ENCODE data around the gene GABRB3. TPM values are rescaled to one million over a fixed set of nuclear protein-coding genes. Genes with fewer than 3 reads are reported as not detected.

GABRB3 gene
- polyA plus RNA-seq, 2 of the 4 experiments (the other 2 are of a cell fraction): 81.9 to 129 TPM

GRCh38 chr15:26806574-26806973, 33.7 kb upstream of the GABRB3 start:
- ChIA-PET POLR2A (no interaction called here), CTCF (interaction anchor here (0.6 to 1.6 kb wide), 2 partner anchors 59 to 69 kb away, joined by 3 read pairs; no protein-coding TSS in a partner anchor)
- no peak overlapping the region for H3K4me2 ChIP-seq
- no peak for TF ChIP-seq EP300 (IDR thresholded peaks at IDR 0.05)
- TF ChIP-seq FOSL2 (IDR thresholded peaks at IDR 0.05): no peak
- no peak for TF ChIP-seq FOSL2 (CRISPR knock-in tag; IDR thresholded peaks at IDR 0.05)
- no peak for TF ChIP-seq JUNB (IDR thresholded peaks at IDR 0.05)
- TF ChIP-seq, protein P1, sequence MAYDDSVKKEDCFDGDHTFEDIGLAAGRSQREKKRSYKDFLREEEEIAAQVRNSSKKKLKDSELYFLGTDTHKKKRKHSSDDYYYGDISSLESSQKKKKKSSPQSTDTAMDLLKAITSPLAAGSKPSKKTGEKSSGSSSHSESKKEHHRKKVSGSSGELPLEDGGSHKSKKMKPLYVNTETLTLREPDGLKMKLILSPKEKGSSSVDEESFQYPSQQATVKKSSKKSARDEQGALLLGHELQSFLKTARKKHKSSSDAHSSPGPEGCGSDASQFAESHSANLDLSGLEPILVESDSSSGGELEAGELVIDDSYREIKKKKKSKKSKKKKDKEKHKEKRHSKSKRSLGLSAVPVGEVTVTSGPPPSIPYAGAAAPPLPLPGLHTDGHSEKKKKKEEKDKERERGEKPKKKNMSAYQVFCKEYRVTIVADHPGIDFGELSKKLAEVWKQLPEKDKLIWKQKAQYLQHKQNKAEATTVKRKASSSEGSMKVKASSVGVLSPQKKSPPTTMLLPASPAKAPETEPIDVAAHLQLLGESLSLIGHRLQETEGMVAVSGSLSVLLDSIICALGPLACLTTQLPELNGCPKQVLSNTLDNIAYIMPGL (CRISPR knock-in tag; IDR thresholded peaks at IDR 0.05; ENCODE audit: borderline replicate concordance): no peak
- no peak for TF ChIP-seq TP53 (CRISPR knock-in tag; IDR thresholded peaks at IDR 0.05)
- TF ChIP-seq KDM1A (IDR thresholded peaks at IDR 0.05; ENCODE audit: low read depth): no peak
- no peak for TF ChIP-seq ZFP36 (IDR thresholded peaks at IDR 0.05; ENCODE audit: borderline replicate concordance, partially characterized antibody)
- TF ChIP-seq ESRRA (IDR thresholded peaks at IDR 0.05; ENCODE audit: borderline replicate concordance, low read length): no peak
- no peak for TF ChIP-seq E2F6 (IDR thresholded peaks at IDR 0.05; ENCODE audit: borderline replicate concordance, low read depth)
- no peak for TF ChIP-seq HOXB5 (CRISPR knock-in tag; IDR thresholded peaks at IDR 0.05)
- no peak for TF ChIP-seq GATA3 (IDR thresholded peaks at IDR 0.05; ENCODE audit: borderline replicate concordance)
- no peak for TF ChIP-seq NR3C1 (IDR thresholded peaks at IDR 0.05)
- H3K9me3 ChIP-seq: no peaks in the 10 kb centered on the region
- no peak for ATAC-seq
- no peak overlapping the region for H3K4me3 ChIP-seq
- DNase-seq (ENCODE audit: low read depth in 1 of 2, low spot score in 1 of 2): no peak
- no peaks in the 10 kb centered on the region for H3K4me1 ChIP-seq
- no peak overlapping the region for H3K27ac ChIP-seq
- 81% methylated on average over 5 of the region's 5 CpGs for WGBS (ENCODE audit: missing lambda C conversion rate)
- no peak for FAIRE-seq

GRCh38 chr15:26806151-26806550, 33.3 kb upstream of the GABRB3 start:
- FAIRE-seq (no peak), DNase-seq (ENCODE audit: low read depth in 1 of 2, low spot score in 1 of 2) (no peak), ATAC-seq (no peak)
- TF ChIP-seq HOXB5 (CRISPR knock-in tag; IDR thresholded peaks at IDR 0.05) (no peak), BHLHE40 (IDR thresholded peaks at IDR 0.05; ENCODE audit: low read depth, low read length) (no peak), EHMT2 (IDR thresholded peaks at IDR 0.05; ENCODE audit: low read depth) (no peak), CHD2 (IDR thresholded peaks at IDR 0.05; ENCODE audit: low read length, partially characterized antibody) (no peak)
- ChIA-PET POLR2A (no interaction called here), CTCF (interaction anchor here (0.6 to 1.6 kb wide), 2 partner anchors 59 to 69 kb away, joined by 3 read pairs; no protein-coding TSS in a partner anchor)
- 17% methylated on average over 4 of the region's 4 CpGs for WGBS (ENCODE audit: missing lambda C conversion rate)
- Histone ChIP-seq H3K9me3 (no peaks in the 10 kb centered on the region), H3K27ac (no peak overlapping the region), H3K4me2 (no peak overlapping the region), H3K4me1 (no peaks in the 10 kb centered on the region), H3K4me3 (no peak overlapping the region)

GRCh38 chr15:26805470-26805869, 32.6 kb upstream of the GABRB3 start:
- CTCF ChIA-PET: no interaction called here

More at GRCh38 chr15:26805470-26805869, 32.6 kb upstream of the GABRB3 start:
- ATAC-seq (no peak), DNase-seq (ENCODE audit: low read depth in 1 of 2, low spot score in 1 of 2) (no peak), FAIRE-seq (no peak)
- POLR2A ChIA-PET: no interaction called here
- Histone ChIP-seq H3K4me2 (no peak overlapping the region), H3K27ac (no peak overlapping the region), H3K4me1 (no peaks in the 10 kb centered on the region), H3K4me3 (no peak overlapping the region), H3K9me3 (no peaks in the 10 kb centered on the region)
- 61% methylated on average over 5 of the region's 5 CpGs for WGBS (ENCODE audit: missing lambda C conversion rate)
- TF ChIP-seq CBX2 (IDR thresholded peaks at IDR 0.05; ENCODE audit: borderline replicate concordance, low read depth): no peak
- TF ChIP-seq HES2 (IDR thresholded peaks at IDR 0.05): no peak
- no peak for TF ChIP-seq GATA3 (IDR thresholded peaks at IDR 0.05; ENCODE audit: borderline replicate concordance)
- TF ChIP-seq, protein P2, sequence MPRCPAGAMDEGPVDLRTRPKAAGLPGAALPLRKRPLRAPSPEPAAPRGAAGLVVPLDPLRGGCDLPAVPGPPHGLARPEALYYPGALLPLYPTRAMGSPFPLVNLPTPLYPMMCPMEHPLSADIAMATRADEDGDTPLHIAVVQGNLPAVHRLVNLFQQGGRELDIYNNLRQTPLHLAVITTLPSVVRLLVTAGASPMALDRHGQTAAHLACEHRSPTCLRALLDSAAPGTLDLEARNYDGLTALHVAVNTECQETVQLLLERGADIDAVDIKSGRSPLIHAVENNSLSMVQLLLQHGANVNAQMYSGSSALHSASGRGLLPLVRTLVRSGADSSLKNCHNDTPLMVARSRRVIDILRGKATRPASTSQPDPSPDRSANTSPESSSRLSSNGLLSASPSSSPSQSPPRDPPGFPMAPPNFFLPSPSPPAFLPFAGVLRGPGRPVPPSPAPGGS (IDR thresholded peaks at IDR 0.05): no peak
- TF ChIP-seq TFCP2L1 (CRISPR knock-in tag; IDR thresholded peaks at IDR 0.05): no peak
- TF ChIP-seq POLR2A (IDR thresholded peaks at IDR 0.05; ENCODE audit: low read length): no peak
- TF ChIP-seq E2F6 (IDR thresholded peaks at IDR 0.05; ENCODE audit: borderline replicate concordance, low read depth): no peak
- no peak for TF ChIP-seq CBX8 (IDR thresholded peaks at IDR 0.05)
- no peak for TF ChIP-seq CHD2 (IDR thresholded peaks at IDR 0.05; ENCODE audit: low read length, partially characterized antibody)
- TF ChIP-seq HEYL (CRISPR knock-in tag; IDR thresholded peaks at IDR 0.05): no peak
- TF ChIP-seq NR3C1 (IDR thresholded peaks at IDR 0.05): no peak
- TF ChIP-seq, protein P3, sequence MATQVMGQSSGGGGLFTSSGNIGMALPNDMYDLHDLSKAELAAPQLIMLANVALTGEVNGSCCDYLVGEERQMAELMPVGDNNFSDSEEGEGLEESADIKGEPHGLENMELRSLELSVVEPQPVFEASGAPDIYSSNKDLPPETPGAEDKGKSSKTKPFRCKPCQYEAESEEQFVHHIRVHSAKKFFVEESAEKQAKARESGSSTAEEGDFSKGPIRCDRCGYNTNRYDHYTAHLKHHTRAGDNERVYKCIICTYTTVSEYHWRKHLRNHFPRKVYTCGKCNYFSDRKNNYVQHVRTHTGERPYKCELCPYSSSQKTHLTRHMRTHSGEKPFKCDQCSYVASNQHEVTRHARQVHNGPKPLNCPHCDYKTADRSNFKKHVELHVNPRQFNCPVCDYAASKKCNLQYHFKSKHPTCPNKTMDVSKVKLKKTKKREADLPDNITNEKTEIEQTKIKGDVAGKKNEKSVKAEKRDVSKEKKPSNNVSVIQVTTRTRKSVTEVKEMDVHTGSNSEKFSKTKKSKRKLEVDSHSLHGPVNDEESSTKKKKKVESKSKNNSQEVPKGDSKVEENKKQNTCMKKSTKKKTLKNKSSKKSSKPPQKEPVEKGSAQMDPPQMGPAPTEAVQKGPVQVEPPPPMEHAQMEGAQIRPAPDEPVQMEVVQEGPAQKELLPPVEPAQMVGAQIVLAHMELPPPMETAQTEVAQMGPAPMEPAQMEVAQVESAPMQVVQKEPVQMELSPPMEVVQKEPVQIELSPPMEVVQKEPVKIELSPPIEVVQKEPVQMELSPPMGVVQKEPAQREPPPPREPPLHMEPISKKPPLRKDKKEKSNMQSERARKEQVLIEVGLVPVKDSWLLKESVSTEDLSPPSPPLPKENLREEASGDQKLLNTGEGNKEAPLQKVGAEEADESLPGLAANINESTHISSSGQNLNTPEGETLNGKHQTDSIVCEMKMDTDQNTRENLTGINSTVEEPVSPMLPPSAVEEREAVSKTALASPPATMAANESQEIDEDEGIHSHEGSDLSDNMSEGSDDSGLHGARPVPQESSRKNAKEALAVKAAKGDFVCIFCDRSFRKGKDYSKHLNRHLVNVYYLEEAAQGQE (IDR thresholded peaks at IDR 0.05): no peak
- no peak for TF ChIP-seq RARB (CRISPR knock-in tag; IDR thresholded peaks at IDR 0.05)
- TF ChIP-seq RCOR1 (IDR thresholded peaks at IDR 0.05; ENCODE audit: low read depth, low read length): no peak
- no peak for TF ChIP-seq ZFP36 (IDR thresholded peaks at IDR 0.05; ENCODE audit: borderline replicate concordance, partially characterized antibody)
- TF ChIP-seq NFE2L2 (conservative IDR thresholded peaks at IDR 0.05; ENCODE audit: low read length): no peak
- no peak for TF ChIP-seq KDM1A (IDR thresholded peaks at IDR 0.05; ENCODE audit: low read depth)
- no peak for TF ChIP-seq EHF (CRISPR knock-in tag; IDR thresholded peaks at IDR 0.05)
